DND-41 (cell line): Measurements from ENCODE around the gene BAHCC1.

ENCODE experiments used
- ATAC-seq: fragments of 200-7000 bp; cut with Tn5 transposase; 3 replicates; pipeline ENCODE4 v1.9.1; 2021; ENCODE audit warnings: low read depth; ENCODE audit not compliant: insufficient read depth
- DNase-seq: peaks from one replicate; pipeline ENCODE4 v3.0.0-alpha.2; 2020
- H2AFZ ChIP-seq: 2 replicates; pipeline ENCODE4 v1.6.0; 2012; ENCODE audit warnings: low read depth, low read length
- H3K27ac ChIP-seq: 2 replicates; pipeline ENCODE4 v1.5.1; 2012; ENCODE audit warnings: low read length, inconsistent platforms
- H3K27me3 ChIP-seq: fragments of 200-600 bp; sonication (generic); 2 replicates; pipeline ENCODE4 v1.6.0; 2012; ENCODE audit warnings: low read length, mild to moderate bottlenecking, inconsistent platforms; ENCODE audit not compliant: insufficient read depth, poor library complexity
- H3K36me3 ChIP-seq: 2 replicates; pipeline ENCODE4 v1.5.1; 2012; ENCODE audit warnings: low read length, inconsistent platforms; ENCODE audit not compliant: insufficient read depth
- H3K4me1 ChIP-seq: 2 replicates; pipeline ENCODE4 v1.5.1; 2012; ENCODE audit warnings: mild to moderate bottlenecking, low read length; ENCODE audit not compliant: insufficient read depth
- H3K4me2 ChIP-seq: 2 replicates; pipeline ENCODE4 v1.6.0; 2012; ENCODE audit warnings: mild to moderate bottlenecking, moderate library complexity, low read length, inconsistent platforms; ENCODE audit not compliant: insufficient read depth
- H3K4me3 ChIP-seq, 2 experiments: fragments of 200-600 bp in 1 of 2; shearing (Covaris generic) in 1 of 2; 2 replicates each; pipeline ENCODE4 v1.5.1; 2012 to 2016; ENCODE audit warnings: inconsistent platforms in 2 of 2, low read length in 2 of 2, mild to moderate bottlenecking in 2 of 2, low read depth in 1 of 2, moderate library complexity in 1 of 2
- H3K79me2 ChIP-seq: 2 replicates; pipeline ENCODE4 v1.6.0; 2012; ENCODE audit warnings: low read length, inconsistent platforms; ENCODE audit not compliant: insufficient read depth
- H3K9ac ChIP-seq: 2 replicates; pipeline ENCODE4 v1.6.0; 2012; ENCODE audit warnings: low read depth, mild to moderate bottlenecking, inconsistent platforms, low read length, moderate library complexity
- H3K9me3 ChIP-seq: 2 replicates; pipeline ENCODE4 v1.5.1; 2012; ENCODE audit warnings: low read length, moderate library complexity, mild to moderate bottlenecking, inconsistent platforms; ENCODE audit not compliant: insufficient read depth, severe bottlenecking
- H4K20me1 ChIP-seq: 2 replicates; pipeline ENCODE4 v1.6.0; 2012; ENCODE audit warnings: low read length; ENCODE audit not compliant: insufficient read depth
- EZH2 ChIP-seq: IDR thresholded peaks from 3 replicates; pipeline ENCODE4 v1.6.1; 2012; ENCODE audit warnings: borderline replicate concordance, low read depth, mild to moderate bottlenecking, moderate library complexity, low read length, inconsistent platforms; ENCODE audit not compliant: severe bottlenecking
- TF ChIP-seq, protein P1 (sequence below): IDR thresholded peaks from 2 replicates; pipeline ENCODE4 v1.5.1; 2012; ENCODE audit warnings: borderline replicate concordance, low read length, moderate library complexity, mild to moderate bottlenecking; ENCODE audit not compliant: poor library complexity, severe bottlenecking; ENCODE audit errors: extremely low read depth

The BAHCC1 gene

GRCh38 chr17:81391293-81391935 is 3.8 kb upstream of the BAHCC1 start:
- Histone ChIP-seq H3K4me3 (no peak overlapping the region), H2AFZ (no peak overlapping the region), H3K9me3 (no peaks in the 10 kb centered on the region), H3K4me2 (no peak overlapping the region), H3K27me3 (peaks cover 95% of the 10 kb centered on the region), H3K36me3 (no peaks in the 10 kb centered on the region; the same call in 1 of the 2 replicates), H4K20me1 (peaks cover 30% of the 10 kb centered on the region), H3K27ac (no peak overlapping the region), H3K9ac (no peak overlapping the region), H3K4me1 (peaks cover 40% of the 10 kb centered on the region), H3K79me2 (peaks cover 5% of the 10 kb centered on the region; the same call in 1 of the 2 replicates)
- DNase-seq (no peak), ATAC-seq (no peak)
- TF ChIP-seq EZH2: no peak
- TF ChIP-seq, protein P1, sequence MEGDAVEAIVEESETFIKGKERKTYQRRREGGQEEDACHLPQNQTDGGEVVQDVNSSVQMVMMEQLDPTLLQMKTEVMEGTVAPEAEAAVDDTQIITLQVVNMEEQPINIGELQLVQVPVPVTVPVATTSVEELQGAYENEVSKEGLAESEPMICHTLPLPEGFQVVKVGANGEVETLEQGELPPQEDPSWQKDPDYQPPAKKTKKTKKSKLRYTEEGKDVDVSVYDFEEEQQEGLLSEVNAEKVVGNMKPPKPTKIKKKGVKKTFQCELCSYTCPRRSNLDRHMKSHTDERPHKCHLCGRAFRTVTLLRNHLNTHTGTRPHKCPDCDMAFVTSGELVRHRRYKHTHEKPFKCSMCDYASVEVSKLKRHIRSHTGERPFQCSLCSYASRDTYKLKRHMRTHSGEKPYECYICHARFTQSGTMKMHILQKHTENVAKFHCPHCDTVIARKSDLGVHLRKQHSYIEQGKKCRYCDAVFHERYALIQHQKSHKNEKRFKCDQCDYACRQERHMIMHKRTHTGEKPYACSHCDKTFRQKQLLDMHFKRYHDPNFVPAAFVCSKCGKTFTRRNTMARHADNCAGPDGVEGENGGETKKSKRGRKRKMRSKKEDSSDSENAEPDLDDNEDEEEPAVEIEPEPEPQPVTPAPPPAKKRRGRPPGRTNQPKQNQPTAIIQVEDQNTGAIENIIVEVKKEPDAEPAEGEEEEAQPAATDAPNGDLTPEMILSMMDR: no peak

- H3K4me2 ChIP-seq: peak overlapping the region; percentile 83; the same call in 1 of the 2 replicates
- H3K36me3 ChIP-seq: no peaks in the 10 kb centered on the region; the same call in 1 of the 2 replicates
- ATAC-seq: no peak
- H3K4me3 ChIP-seq: no peak overlapping the region
- no peak overlapping the region for H2AFZ ChIP-seq
- peaks cover 44% of the 10 kb centered on the region for H3K4me1 ChIP-seq
- no peak for TF ChIP-seq EZH2
- TF ChIP-seq, protein P1: no peak
- H3K9ac ChIP-seq: no peak overlapping the region
- DNase-seq: no peak
- peaks cover 29% of the 10 kb centered on the region for H4K20me1 ChIP-seq
- H3K27ac ChIP-seq: no peak overlapping the region
- peaks cover 95% of the 10 kb centered on the region for H3K27me3 ChIP-seq
- no peaks in the 10 kb centered on the region for H3K9me3 ChIP-seq
- H3K79me2 ChIP-seq: peaks cover 7% of the 10 kb centered on the region; the same call in 1 of the 2 replicates
Observed at GRCh38 chr17:81391936-81392908, 3.0 kb upstream of the BAHCC1 start.

- peaks cover 29% of the 10 kb centered on the region for H4K20me1 ChIP-seq
- H3K36me3 ChIP-seq: no peaks in the 10 kb centered on the region; the same call in 1 of the 2 replicates
- H3K4me2 ChIP-seq: peak overlapping the region; percentile 83
- H3K79me2 ChIP-seq: peaks cover 7% of the 10 kb centered on the region; the same call in 1 of the 2 replicates
- H2AFZ ChIP-seq: no peak overlapping the region
- peak overlapping the region; percentile 43; the same call in 1 of the 2 replicates for H3K9ac ChIP-seq
- H3K27ac ChIP-seq: no peak overlapping the region
- DNase-seq (no peak), ATAC-seq (no peak)
- TF ChIP-seq, protein P1: no peak
- TF ChIP-seq EZH2: peak; percentile 98
- peaks cover 52% of the 10 kb centered on the region for H3K4me1 ChIP-seq
- H3K4me3 ChIP-seq: peak overlapping the region in 1 of 2 experiments; percentile 45; a peak in 2 of 4 replicates
- no peaks in the 10 kb centered on the region for H3K9me3 ChIP-seq
- peaks cover 95% of the 10 kb centered on the region for H3K27me3 ChIP-seq
Observed at GRCh38 chr17:81392909-81393654, 2.2 kb upstream of the BAHCC1 start.
